Rectal smooth muscle tissue (tissue), 1 donor: Measurements from ENCODE around the gene RAD51B.

Source experiments
- H3K27ac ChIP-seq: one replicate; pipeline ENCODE4 v1.7.0; 2013; ENCODE audit warnings: low read depth, low read length, inconsistent platforms
- H3K27me3 ChIP-seq: one replicate; pipeline ENCODE4 v1.7.0; 2013; ENCODE audit warnings: low read length; ENCODE audit not compliant: control insufficient read depth, insufficient read depth
- H3K36me3 ChIP-seq: one replicate; pipeline ENCODE4 v1.7.0; 2013; ENCODE audit warnings: low read length; ENCODE audit not compliant: control insufficient read depth, insufficient read depth
- H3K4me1 ChIP-seq: one replicate; pipeline ENCODE4 v1.7.0; 2013; ENCODE audit warnings: low read length; ENCODE audit not compliant: control insufficient read depth, insufficient read depth
- H3K4me3 ChIP-seq: one replicate; pipeline ENCODE4 v1.7.0; 2013; ENCODE audit warnings: low read length
- H3K9ac ChIP-seq: one replicate; pipeline ENCODE4 v1.7.0; 2013; ENCODE audit warnings: low read length

Gene RAD51B

GRCh38 chr14:68653108-68653507 is 833.5 kb downstream of the RAD51B start:
- no peaks in the 10 kb centered on the region for H3K36me3 ChIP-seq
- peak overlapping the region; percentile 93 for H3K27ac ChIP-seq
- H3K4me3 ChIP-seq = no peak overlapping the region
- peaks cover 56% of the 10 kb centered on the region for H3K4me1 ChIP-seq
- H3K27me3 ChIP-seq = no peaks in the 10 kb centered on the region
- H3K9ac ChIP-seq = no peak overlapping the region

DNA sequence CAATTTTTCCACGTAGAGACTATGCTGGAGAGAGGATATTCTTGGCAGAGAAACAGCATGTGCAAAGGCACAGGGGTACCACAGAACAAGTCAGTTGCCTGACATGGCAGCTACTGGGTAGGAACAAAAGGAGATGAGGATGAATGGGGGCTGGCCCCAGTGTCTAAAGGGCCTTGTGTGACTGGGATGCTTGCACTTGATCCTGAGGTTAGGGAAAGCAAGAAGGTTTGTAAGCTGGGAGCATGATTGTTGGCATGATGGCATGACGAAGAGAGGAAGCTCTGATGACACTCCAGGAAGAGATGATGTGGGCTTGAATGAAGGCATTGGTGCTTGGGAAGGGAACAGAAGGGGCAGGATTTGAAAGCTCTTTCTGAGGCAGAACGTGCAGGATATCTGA is 834.2 kb downstream of the RAD51B start:
- peaks cover 63% of the 10 kb centered on the region for H3K4me1 ChIP-seq

GRCh38 chr14:68654471-68654941 is 834.9 kb downstream of the RAD51B start:
- Histone ChIP-seq H3K36me3 (no peaks in the 10 kb centered on the region), H3K27ac (peak overlapping the region; percentile 93), H3K27me3 (no peaks in the 10 kb centered on the region), H3K4me1 (peaks cover 70% of the 10 kb centered on the region), H3K4me3 (no peak overlapping the region), H3K9ac (peak overlapping the region; percentile 24)

More for the DNA sequence above, 834.2 kb downstream of the RAD51B start:
- H3K27ac ChIP-seq = peak overlapping the region; percentile 93
- H3K36me3 ChIP-seq = no peaks in the 10 kb centered on the region
- H3K9ac ChIP-seq = no peak overlapping the region
- H3K27me3 ChIP-seq = no peaks in the 10 kb centered on the region
- no peak overlapping the region for H3K4me3 ChIP-seq

DNA sequence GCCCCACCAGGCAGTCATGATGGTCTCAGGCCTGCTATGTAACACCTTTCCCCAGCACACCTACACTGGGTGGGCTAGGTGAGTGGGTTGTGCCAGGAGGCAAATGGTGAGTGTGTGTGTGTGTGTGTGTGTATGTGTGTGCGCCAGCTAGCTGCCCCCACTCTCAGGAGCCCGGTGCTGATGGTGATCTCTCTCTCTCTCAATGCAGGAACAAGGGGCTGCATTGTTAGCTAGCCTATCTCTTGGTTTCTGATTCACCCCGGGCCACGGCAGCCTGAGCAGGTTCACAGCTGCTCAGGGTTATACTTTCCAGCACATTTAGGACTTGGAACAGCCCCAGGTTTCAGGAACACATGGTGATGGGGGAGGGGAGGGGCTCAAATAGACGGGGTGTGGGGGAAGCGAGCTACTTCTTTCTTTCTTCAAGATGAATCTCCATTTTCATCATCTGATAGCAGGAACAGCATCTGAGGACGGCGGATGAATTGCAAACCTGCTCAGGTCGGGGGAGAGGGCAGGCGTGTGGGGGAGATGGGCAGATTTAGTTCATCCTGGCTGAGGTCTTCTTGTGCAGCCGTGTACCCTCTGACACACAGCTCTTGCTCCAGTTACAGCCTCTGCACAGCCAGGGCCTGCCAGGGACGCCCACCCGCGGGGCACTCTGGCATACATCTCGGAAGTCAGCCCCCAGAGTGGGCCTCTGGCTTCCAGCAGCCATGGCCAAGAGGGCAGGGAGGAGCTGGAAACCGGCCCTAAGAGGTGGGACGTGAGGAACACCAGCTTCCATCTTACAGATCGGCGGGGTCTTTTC is 835.6 kb downstream of the RAD51B start:
- Histone ChIP-seq H3K4me1 (peaks cover 73% of the 10 kb centered on the region), H3K4me3 (no peak overlapping the region), H3K9ac (peak overlapping the region; percentile 24), H3K36me3 (no peaks in the 10 kb centered on the region), H3K27ac (peak overlapping the region; percentile 93), H3K27me3 (no peaks in the 10 kb centered on the region)

DNA sequence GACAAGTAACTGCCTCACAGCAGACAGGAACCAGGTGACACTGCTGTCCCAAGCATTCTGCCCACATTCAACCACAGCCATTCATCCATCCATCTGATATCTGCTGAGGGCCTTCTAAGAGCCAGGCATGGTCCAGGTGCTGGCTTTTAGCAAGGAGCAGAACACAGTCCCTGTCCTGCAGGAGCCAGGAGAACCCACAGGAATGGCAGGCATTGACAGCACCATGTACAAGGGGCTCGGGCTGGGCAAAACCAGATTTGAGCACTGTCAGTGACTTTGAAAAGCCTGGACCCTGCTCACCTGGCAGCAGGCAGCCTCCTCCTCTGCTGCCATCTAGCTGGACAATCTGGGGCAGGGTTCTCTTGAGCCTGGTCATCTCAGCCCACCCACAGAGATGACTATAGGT is 836.3 kb downstream of the RAD51B start:
- no peaks in the 10 kb centered on the region for H3K27me3 ChIP-seq
- H3K36me3 ChIP-seq = no peaks in the 10 kb centered on the region
- no peak overlapping the region for H3K9ac ChIP-seq
- H3K27ac ChIP-seq = peak overlapping the region; percentile 93
- H3K4me3 ChIP-seq = peak overlapping the region; percentile 20
- peaks cover 67% of the 10 kb centered on the region for H3K4me1 ChIP-seq

- H3K4me1 ChIP-seq = peaks cover 63% of the 10 kb centered on the region
- H3K27ac ChIP-seq = peak overlapping the region; percentile 93
- H3K4me3 ChIP-seq = no peak overlapping the region
- H3K27me3 ChIP-seq = no peaks in the 10 kb centered on the region
- H3K9ac ChIP-seq = no peak overlapping the region
- H3K36me3 ChIP-seq = no peaks in the 10 kb centered on the region
Measured at GRCh38 chr14:68656452-68656851, 836.9 kb downstream of the RAD51B start.

- no peaks in the 10 kb centered on the region for H3K36me3 ChIP-seq
- H3K4me1 ChIP-seq = peaks cover 53% of the 10 kb centered on the region
- H3K27ac ChIP-seq = no peak overlapping the region
- H3K9ac ChIP-seq = no peak overlapping the region
- no peak overlapping the region for H3K4me3 ChIP-seq
- H3K27me3 ChIP-seq = no peaks in the 10 kb centered on the region
Measured at GRCh38 chr14:68657300-68658028, 837.9 kb downstream of the RAD51B start.

GRCh38 chr14:68658029-68658509 is 838.5 kb downstream of the RAD51B start:
- Histone ChIP-seq H3K27ac (peak overlapping the region; percentile 10), H3K9ac (no peak overlapping the region), H3K36me3 (no peaks in the 10 kb centered on the region), H3K4me3 (no peak overlapping the region), H3K4me1 (peaks cover 47% of the 10 kb centered on the region), H3K27me3 (no peaks in the 10 kb centered on the region)

DNA sequence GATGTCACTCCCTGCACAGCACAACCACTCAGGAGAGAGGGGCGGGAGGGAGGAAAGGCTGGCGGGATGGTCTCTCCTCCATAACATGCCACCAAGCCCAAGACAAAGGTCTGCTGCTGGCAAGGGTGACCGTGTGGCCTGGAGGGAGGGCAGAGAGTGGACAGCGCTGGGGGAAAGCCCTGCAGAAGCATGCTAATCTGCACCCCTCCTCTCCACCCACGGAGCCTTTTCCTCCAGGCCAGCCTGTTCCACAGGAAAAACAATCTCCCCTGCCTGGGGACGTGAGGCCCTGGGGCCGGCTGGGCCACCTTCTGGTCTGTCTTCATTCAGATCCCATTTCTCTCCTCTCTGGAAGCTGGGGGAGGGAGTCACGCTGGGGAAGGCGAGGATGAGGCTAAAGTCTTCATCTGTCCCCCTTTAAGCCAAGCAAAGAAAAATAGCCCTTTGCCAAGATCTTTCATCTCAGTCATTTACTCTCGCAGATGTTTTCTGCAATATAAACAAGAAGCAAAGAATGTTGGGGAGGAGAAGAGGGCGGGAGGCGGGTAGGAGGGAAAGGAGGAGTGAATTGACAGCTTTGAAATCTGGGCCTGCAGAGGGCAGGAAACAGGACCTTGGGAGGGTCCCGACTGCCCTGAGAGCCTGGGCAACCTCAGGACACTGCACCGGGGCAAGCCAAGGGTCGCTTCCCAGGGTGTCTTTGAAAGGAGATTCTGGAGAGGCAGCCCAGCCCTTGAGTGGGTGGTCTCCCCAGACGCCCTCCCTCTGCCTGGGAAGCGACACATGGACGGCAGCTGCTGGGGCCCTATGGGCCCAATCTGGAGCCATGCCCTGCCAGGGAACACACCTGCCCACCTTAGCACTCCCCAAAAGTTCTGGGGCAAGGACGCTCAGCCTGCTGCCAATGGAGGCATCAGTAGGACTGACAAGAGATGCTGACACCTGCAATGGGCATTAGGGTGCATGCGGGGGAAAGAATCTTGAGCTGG is 839.7 kb downstream of the RAD51B start:
- Histone ChIP-seq H3K36me3 (no peaks in the 10 kb centered on the region), H3K9ac (no peak overlapping the region), H3K27me3 (no peaks in the 10 kb centered on the region), H3K4me3 (peak overlapping the region; percentile 25), H3K27ac (peak overlapping the region; percentile 64), H3K4me1 (peaks cover 44% of the 10 kb centered on the region)

DNA sequence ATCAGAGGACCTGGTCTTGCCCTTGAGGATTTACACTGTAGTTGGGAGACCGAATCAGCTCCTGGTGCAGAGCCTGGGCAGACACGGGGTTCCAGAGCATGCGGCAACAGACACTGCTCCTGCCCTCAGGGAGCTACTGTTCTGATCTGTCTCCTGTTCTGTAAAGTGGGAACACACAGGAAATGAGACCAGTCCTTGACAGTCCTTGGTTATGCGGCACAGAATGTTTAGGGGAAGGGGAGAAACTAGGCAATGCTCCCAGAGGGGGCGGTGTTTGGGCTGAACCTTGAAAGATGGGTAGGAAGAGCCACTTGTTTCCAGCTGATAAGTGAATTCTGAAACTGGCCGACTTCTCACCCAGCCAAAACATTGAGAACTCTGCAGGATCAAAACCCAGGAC is 840.9 kb downstream of the RAD51B start:
- no peak overlapping the region for H3K9ac ChIP-seq
- no peaks in the 10 kb centered on the region for H3K27me3 ChIP-seq
- no peak overlapping the region for H3K27ac ChIP-seq
- H3K4me3 ChIP-seq = no peak overlapping the region
- H3K4me1 ChIP-seq = peaks cover 44% of the 10 kb centered on the region
- H3K36me3 ChIP-seq = no peaks in the 10 kb centered on the region

DNA sequence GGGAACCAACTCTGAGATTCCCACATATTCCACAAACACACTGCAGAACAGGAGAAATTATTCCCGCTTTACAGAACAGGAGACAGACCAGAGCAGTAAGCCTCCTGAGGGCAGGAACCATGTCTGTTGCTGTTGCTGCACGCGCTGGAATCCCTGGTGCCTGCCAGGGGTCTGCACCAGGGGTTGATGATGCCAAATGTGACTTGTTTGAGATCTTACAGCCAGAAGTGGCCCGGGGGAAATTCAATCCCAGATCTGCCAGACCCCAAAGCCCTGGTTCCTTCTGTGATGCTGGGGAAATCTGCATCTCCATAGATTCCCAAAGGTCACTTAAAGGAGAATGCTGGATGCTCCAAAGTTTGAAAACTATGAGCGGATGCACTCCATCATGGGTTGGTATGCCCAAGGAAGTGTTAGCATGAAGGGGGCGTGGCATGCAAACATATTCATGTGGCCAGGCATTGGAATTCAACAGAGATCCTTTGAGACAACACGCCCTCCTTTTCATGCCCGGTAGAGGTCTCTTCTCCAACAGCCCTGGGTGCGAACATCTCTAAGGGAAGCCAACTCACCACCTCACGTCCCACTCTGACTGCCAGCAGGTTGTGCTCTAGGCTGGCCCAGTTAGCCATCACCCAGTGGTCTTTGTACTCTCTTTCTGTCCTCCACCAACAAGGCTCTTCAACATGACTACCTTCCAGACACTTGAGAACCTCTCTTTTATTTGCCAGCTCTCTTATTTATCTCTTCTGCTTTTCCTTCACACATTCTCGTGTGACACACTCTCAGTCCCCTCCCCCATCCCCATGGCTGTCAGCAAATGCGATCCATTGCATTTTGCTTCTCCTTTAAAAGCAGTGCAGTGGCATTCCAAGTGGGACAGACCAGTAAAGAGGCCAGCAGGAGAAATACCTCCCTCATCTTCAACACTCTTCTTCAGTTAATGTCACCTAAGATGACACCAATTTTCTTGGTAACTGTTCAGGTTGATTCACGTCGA is 841.9 kb downstream of the RAD51B start:
- no peak overlapping the region for H3K9ac ChIP-seq
- peaks cover 48% of the 10 kb centered on the region for H3K4me1 ChIP-seq
- no peaks in the 10 kb centered on the region for H3K27me3 ChIP-seq
- no peak overlapping the region for H3K4me3 ChIP-seq
- H3K27ac ChIP-seq = no peak overlapping the region
- H3K36me3 ChIP-seq = no peaks in the 10 kb centered on the region
